Retinal pigment epithelial cell (primary cell): ENCODE measurements around the gene MINDY2.
"Not testable (repeated sequence)": the region's sequence is repeated elsewhere in the genome, so short reads cannot be mapped to it uniquely, and the experiment has no call there.

Experiments used
- DNase-seq: peaks from one replicate; pipeline ENCODE4 v3.0.0-alpha.2; 2010; ENCODE audit warnings: low read depth
- H3K4me3 ChIP-seq: 2 replicates; pipeline ENCODE4 v1.5.1; 2011; ENCODE audit warnings: mild to moderate bottlenecking, low read length, control low read depth, moderate library complexity
- CTCF ChIP-seq: conservative IDR thresholded peaks from 2 replicates; pipeline ENCODE4 v1.5.1; 2011; ENCODE audit warnings: low read depth, low read length, control low read depth, inconsistent platforms

MINDY2 gene

GRCh38 chr15:58854593-58854992 is 83.5 kb downstream of the MINDY2 start:
- no peak overlapping the region for H3K4me3 ChIP-seq
- no peak for DNase-seq
- TF ChIP-seq CTCF, result no peak

- H3K4me3 ChIP-seq, result no peak overlapping the region
- no peak for TF ChIP-seq CTCF
- no peak for DNase-seq
Measured at GRCh38 chr15:58856086-58856485, 85.0 kb downstream of the MINDY2 start.

- H3K4me3 ChIP-seq, result not testable (repeated sequence)
Measured at GRCh38 chr15:58856621-58857020, 85.5 kb downstream of the MINDY2 start.

GRCh38 chr15:58862326-58862725 is 91.2 kb downstream of the MINDY2 start:
- no peak for TF ChIP-seq CTCF
- DNase-seq, result no peak

More at GRCh38 chr15:58856621-58857020, 85.5 kb downstream of the MINDY2 start:
- not testable (repeated sequence) for DNase-seq

GRCh38 chr15:58864602-58865424 is 93.7 kb downstream of the MINDY2 start:
- TF ChIP-seq CTCF, result no peak
- H3K4me3 ChIP-seq, result peak overlapping the region; percentile 45
- no peak for DNase-seq

More at GRCh38 chr15:58862326-58862725, 91.2 kb downstream of the MINDY2 start:
- H3K4me3 ChIP-seq, result no peak overlapping the region

- DNase-seq, result no peak
- peak overlapping the region; percentile 45 for H3K4me3 ChIP-seq
- TF ChIP-seq CTCF, result no peak
Measured at GRCh38 chr15:58865425-58865880, 94.4 kb downstream of the MINDY2 start.

- H3K4me3 ChIP-seq, result no peak overlapping the region
- DNase-seq, result no peak
- no peak for TF ChIP-seq CTCF
Measured at GRCh38 chr15:58867926-58868325, 96.8 kb downstream of the MINDY2 start.
